Measurements from ENCODE around the gene ZKSCAN4. TPM values are rescaled to one million over a fixed set of nuclear protein-coding genes. Genes with fewer than 3 reads are reported as not detected.
A peak's percentile ranks its signal among the peaks of the same experiment; 100 is the strongest.

Gene ZKSCAN4
- polyA plus RNA-seq, 2 donors = 1.8 to 2.3 TPM

- Histone ChIP-seq H3K27me3 (ENCODE audit: control insufficient read depth in 1 of 2, insufficient read depth in 2 of 2, low read length in 2 of 2) (no peaks in the 10 kb centered on the region), H3K9me3 (ENCODE audit: control insufficient read depth in 2 of 2, insufficient read depth in 1 of 2, low read depth in 1 of 2, low read length in 1 of 2) (no peaks in the 10 kb centered on the region), H3K36me3 (ENCODE audit: control insufficient read depth in 2 of 2, insufficient read depth in 2 of 2, low read length in 1 of 2) (peaks cover 0 to 5% of the 10 kb centered on the region in 2 donors), H3K27ac (ENCODE audit: low read depth in 2 of 2, low read length in 1 of 2) (no peak overlapping the region), H3K4me1 (ENCODE audit: control insufficient read depth in 2 of 2, insufficient read depth in 2 of 2, low read length in 1 of 2) (no peaks in the 10 kb centered on the region), H3K4me3 (ENCODE audit: low read depth in 1 of 2, low read length in 2 of 2) (no peak overlapping the region)
Measured at GRCh38 chr6:28269492-28269891, 17.4 kb upstream of the ZKSCAN4 start.

- Histone ChIP-seq H3K27ac (ENCODE audit: low read depth in 2 of 2, low read length in 1 of 2) (no peak overlapping the region), H3K36me3 (ENCODE audit: control insufficient read depth in 2 of 2, insufficient read depth in 2 of 2, low read length in 1 of 2) (peaks cover 0 to 4% of the 10 kb centered on the region in 2 donors), H3K4me1 (ENCODE audit: control insufficient read depth in 2 of 2, insufficient read depth in 2 of 2, low read length in 1 of 2) (no peaks in the 10 kb centered on the region), H3K4me3 (ENCODE audit: low read depth in 1 of 2, low read length in 2 of 2) (peak overlapping the region; percentile 76 to 88), H3K27me3 (ENCODE audit: control insufficient read depth in 1 of 2, insufficient read depth in 2 of 2, low read length in 2 of 2) (no peaks in the 10 kb centered on the region), H3K9me3 (ENCODE audit: control insufficient read depth in 2 of 2, insufficient read depth in 1 of 2, low read depth in 1 of 2, low read length in 1 of 2) (no peaks in the 10 kb centered on the region)
- WGBS, 2 donors = 1 to 2% methylated on average over 1 of the region's 1 CpG
Measured at GRCh38 chr6:28267695-28268059, 15.6 kb upstream of the ZKSCAN4 start.

GRCh38 chr6:28266962-28267694 is 15.1 kb upstream of the ZKSCAN4 start, which contains the start of gene ZSCAN26:
Gene ZSCAN26, plus strand, starts transcription at chr6:28267143. Its CDS starts 4,777 bp downstream, at chr6:28271920.
- H3K36me3 ChIP-seq (ENCODE audit: control insufficient read depth in 2 of 2, insufficient read depth in 2 of 2, low read length in 1 of 2) = peaks cover 0 to 3% of the 10 kb centered on the region in 2 donors
- H3K27ac ChIP-seq (ENCODE audit: low read depth in 2 of 2, low read length in 1 of 2) = peak within 1 kb of the TSS; percentile 80 to 91
- no peaks in the 10 kb centered on the region for H3K9me3 ChIP-seq (ENCODE audit: control insufficient read depth in 2 of 2, insufficient read depth in 1 of 2, low read depth in 1 of 2, low read length in 1 of 2)
- H3K4me1 ChIP-seq (ENCODE audit: control insufficient read depth in 2 of 2, insufficient read depth in 2 of 2, low read length in 1 of 2) = no peaks in the 10 kb centered on the region
- 0 to 1% methylated on average over 32 of the region's 32 CpGs for WGBS, 2 donors
- H3K4me3 ChIP-seq (ENCODE audit: low read depth in 1 of 2, low read length in 2 of 2) = peak within 1 kb of the TSS; percentile 76 to 88
- no peaks in the 10 kb centered on the region for H3K27me3 ChIP-seq (ENCODE audit: control insufficient read depth in 1 of 2, insufficient read depth in 2 of 2, low read length in 2 of 2)

GRCh38 chr6:28266563-28266961 is 14.5 kb upstream of the ZKSCAN4 start:
- Histone ChIP-seq H3K27ac (ENCODE audit: low read depth in 2 of 2, low read length in 1 of 2) (no peak overlapping the region), H3K4me3 (ENCODE audit: low read depth in 1 of 2, low read length in 2 of 2) (peak overlapping the region in 1 of 2 donors; percentile 76), H3K27me3 (ENCODE audit: control insufficient read depth in 1 of 2, insufficient read depth in 2 of 2, low read length in 2 of 2) (no peaks in the 10 kb centered on the region), H3K4me1 (ENCODE audit: control insufficient read depth in 2 of 2, insufficient read depth in 2 of 2, low read length in 1 of 2) (no peaks in the 10 kb centered on the region), H3K9me3 (ENCODE audit: control insufficient read depth in 2 of 2, insufficient read depth in 1 of 2, low read depth in 1 of 2, low read length in 1 of 2) (peaks cover 0 to 3% of the 10 kb centered on the region in 2 donors), H3K36me3 (ENCODE audit: control insufficient read depth in 2 of 2, insufficient read depth in 2 of 2, low read length in 1 of 2) (no peaks in the 10 kb centered on the region)
- 7 to 8% methylated on average over 5 of the region's 5 CpGs for WGBS, 2 donors

- Histone ChIP-seq H3K9me3 (ENCODE audit: control insufficient read depth in 2 of 2, insufficient read depth in 1 of 2, low read depth in 1 of 2, low read length in 1 of 2) (peaks cover 0 to 6% of the 10 kb centered on the region in 2 donors), H3K27me3 (ENCODE audit: control insufficient read depth in 1 of 2, insufficient read depth in 2 of 2, low read length in 2 of 2) (no peaks in the 10 kb centered on the region), H3K4me3 (ENCODE audit: low read depth in 1 of 2, low read length in 2 of 2) (no peak overlapping the region), H3K36me3 (ENCODE audit: control insufficient read depth in 2 of 2, insufficient read depth in 2 of 2, low read length in 1 of 2) (no peaks in the 10 kb centered on the region), H3K4me1 (ENCODE audit: control insufficient read depth in 2 of 2, insufficient read depth in 2 of 2, low read length in 1 of 2) (no peaks in the 10 kb centered on the region), H3K27ac (ENCODE audit: low read depth in 2 of 2, low read length in 1 of 2) (no peak overlapping the region)
- WGBS, 2 donors = 54 to 67% methylated on average over 4 of the region's 4 CpGs
Measured at GRCh38 chr6:28264834-28265401, 12.8 kb upstream of the ZKSCAN4 start.

GRCh38 chr6:28263922-28264321 is 11.9 kb upstream of the ZKSCAN4 start:
- no peak overlapping the region for H3K27ac ChIP-seq (ENCODE audit: low read depth in 2 of 2, low read length in 1 of 2)
- 58% methylated on average over 2 of the region's 2 CpGs for WGBS, 2 donors
- H3K4me1 ChIP-seq (ENCODE audit: control insufficient read depth in 2 of 2, insufficient read depth in 2 of 2, low read length in 1 of 2) = peaks cover 0 to 5% of the 10 kb centered on the region in 2 donors
- peaks cover 0 to 13% of the 10 kb centered on the region in 2 donors for H3K9me3 ChIP-seq (ENCODE audit: control insufficient read depth in 2 of 2, insufficient read depth in 1 of 2, low read depth in 1 of 2, low read length in 1 of 2)
- no peak overlapping the region for H3K4me3 ChIP-seq (ENCODE audit: low read depth in 1 of 2, low read length in 2 of 2)
- no peaks in the 10 kb centered on the region for H3K36me3 ChIP-seq (ENCODE audit: control insufficient read depth in 2 of 2, insufficient read depth in 2 of 2, low read length in 1 of 2)
- H3K27me3 ChIP-seq (ENCODE audit: control insufficient read depth in 1 of 2, insufficient read depth in 2 of 2, low read length in 2 of 2) = no peaks in the 10 kb centered on the region

GRCh38 chr6:28258877-28259777 is 7.1 kb upstream of the ZKSCAN4 start, which contains the start of gene NKAPL:
Gene NKAPL, plus strand, starts transcription at chr6:28259297. Its CDS starts 75 bp downstream, at chr6:28259372.
- H3K27me3 ChIP-seq (ENCODE audit: control insufficient read depth in 1 of 2, insufficient read depth in 2 of 2, low read length in 2 of 2) = no peaks in the 10 kb centered on the region
- no peaks in the 10 kb centered on the region for H3K36me3 ChIP-seq (ENCODE audit: control insufficient read depth in 2 of 2, insufficient read depth in 2 of 2, low read length in 1 of 2)
- H3K27ac ChIP-seq (ENCODE audit: low read depth in 2 of 2, low read length in 1 of 2) = no peak within 1 kb of the TSS
- H3K9me3 ChIP-seq (ENCODE audit: control insufficient read depth in 2 of 2, insufficient read depth in 1 of 2, low read depth in 1 of 2, low read length in 1 of 2) = peaks cover 0 to 13% of the 10 kb centered on the region in 2 donors
- WGBS, 2 donors = 35 to 39% methylated on average over 58 of the region's 58 CpGs
- H3K4me3 ChIP-seq (ENCODE audit: low read depth in 1 of 2, low read length in 2 of 2) = peak within 1 kb of the TSS; percentile 39 to 56
- H3K4me1 ChIP-seq (ENCODE audit: control insufficient read depth in 2 of 2, insufficient read depth in 2 of 2, low read length in 1 of 2) = peaks cover 0 to 5% of the 10 kb centered on the region in 2 donors

- Histone ChIP-seq H3K36me3 (ENCODE audit: control insufficient read depth in 2 of 2, insufficient read depth in 2 of 2, low read length in 1 of 2) (no peaks in the 10 kb centered on the region), H3K4me3 (ENCODE audit: low read depth in 1 of 2, low read length in 2 of 2) (no peak overlapping the region), H3K27me3 (ENCODE audit: control insufficient read depth in 1 of 2, insufficient read depth in 2 of 2, low read length in 2 of 2) (no peaks in the 10 kb centered on the region), H3K4me1 (ENCODE audit: control insufficient read depth in 2 of 2, insufficient read depth in 2 of 2, low read length in 1 of 2) (peaks cover 0 to 8% of the 10 kb centered on the region in 2 donors), H3K27ac (ENCODE audit: low read depth in 2 of 2, low read length in 1 of 2) (no peak overlapping the region), H3K9me3 (ENCODE audit: control insufficient read depth in 2 of 2, insufficient read depth in 1 of 2, low read depth in 1 of 2, low read length in 1 of 2) (peaks cover 0 to 13% of the 10 kb centered on the region in 2 donors)
- 0 to 5% methylated on average over 1 of the region's 1 CpG for WGBS, 2 donors
Measured at GRCh38 chr6:28257042-28257441, 5.0 kb upstream of the ZKSCAN4 start.

GRCh38 chr6:28254121-28254519 is 2.1 kb upstream of the ZKSCAN4 start:
- Histone ChIP-seq H3K27me3 (ENCODE audit: control insufficient read depth in 1 of 2, insufficient read depth in 2 of 2, low read length in 2 of 2) (no peaks in the 10 kb centered on the region), H3K36me3 (ENCODE audit: control insufficient read depth in 2 of 2, insufficient read depth in 2 of 2, low read length in 1 of 2) (no peaks in the 10 kb centered on the region), H3K4me3 (ENCODE audit: low read depth in 1 of 2, low read length in 2 of 2) (no peak overlapping the region), H3K27ac (ENCODE audit: low read depth in 2 of 2, low read length in 1 of 2) (no peak overlapping the region), H3K9me3 (ENCODE audit: control insufficient read depth in 2 of 2, insufficient read depth in 1 of 2, low read depth in 1 of 2, low read length in 1 of 2) (peaks cover 0 to 1% of the 10 kb centered on the region in 2 donors), H3K4me1 (ENCODE audit: control insufficient read depth in 2 of 2, insufficient read depth in 2 of 2, low read length in 1 of 2) (peaks cover 0 to 5% of the 10 kb centered on the region in 2 donors)
- 74 to 85% methylated on average over 1 of the region's 1 CpG for WGBS, 2 donors
